Endodermal cell (in vitro differentiated cells): ENCODE results near the gene OR10A2. TPM values are rescaled to one million over a fixed set of nuclear protein-coding genes. Genes with fewer than 3 reads are reported as not detected.

Experiments used
- DNase-seq: peaks from one replicate; pipeline ENCODE4 v3.0.0-alpha.2; 2017
- H3K27ac ChIP-seq: 2 replicates; pipeline ENCODE4 v1.5.1; 2013; ENCODE audit warnings: mild to moderate bottlenecking, low read depth, low read length, moderate library complexity
- H3K27me3 ChIP-seq: 2 replicates; pipeline ENCODE4 v1.6.1; 2013; ENCODE audit warnings: mild to moderate bottlenecking, low read length, moderate library complexity; ENCODE audit not compliant: insufficient read depth, control insufficient read depth, poor library complexity, severe bottlenecking
- H3K36me3 ChIP-seq: 2 replicates; pipeline ENCODE4 v1.7.0; 2013; ENCODE audit warnings: mild to moderate bottlenecking, low read length, moderate library complexity; ENCODE audit not compliant: control insufficient read depth, insufficient read depth
- H3K4me1 ChIP-seq: one replicate; pipeline ENCODE4 v1.7.0; 2013; ENCODE audit warnings: low read length; ENCODE audit not compliant: control insufficient read depth, insufficient read depth
- H3K4me3 ChIP-seq: 2 replicates; pipeline ENCODE4 v1.5.1; 2013; ENCODE audit warnings: mild to moderate bottlenecking, low read length, moderate library complexity
- H3K9ac ChIP-seq: 2 replicates; pipeline ENCODE4 v1.6.1; 2013; ENCODE audit warnings: mild to moderate bottlenecking, low read length, moderate library complexity; ENCODE audit not compliant: poor library complexity, severe bottlenecking; ENCODE audit errors: extremely low read depth
- H3K9me3 ChIP-seq: 2 replicates; pipeline ENCODE4 v1.6.1; 2013; ENCODE audit warnings: mild to moderate bottlenecking, low read length, moderate library complexity; ENCODE audit not compliant: control insufficient read depth
- H3K27ac Mint-ChIP-seq: 2 replicates; pipeline ENCODE4 v1.8.0; 2020; ENCODE audit warnings: mixed read lengths
- H3K27me3 Mint-ChIP-seq: 2 replicates; pipeline ENCODE4 v1.8.0; 2021; ENCODE audit warnings: mild to moderate bottlenecking, mixed read lengths; ENCODE audit not compliant: insufficient read depth
- H3K36me3 Mint-ChIP-seq: 2 replicates; pipeline ENCODE4 v1.8.0; 2020; ENCODE audit warnings: low read depth, mixed read lengths
- H3K4me1 Mint-ChIP-seq: 2 replicates; pipeline ENCODE4 v1.8.0; 2020; ENCODE audit warnings: mixed read lengths
- H3K4me3 Mint-ChIP-seq: 2 replicates; pipeline ENCODE4 v1.8.0; 2020; ENCODE audit warnings: mild to moderate bottlenecking, moderate library complexity, mixed read lengths
- H3K9me3 Mint-ChIP-seq: 2 replicates; pipeline ENCODE4 v1.8.0; 2020; ENCODE audit warnings: mild to moderate bottlenecking, mixed read lengths
- WGBS, 2 experiments: methylation state at CpG; one replicate each; pipeline versions ENCODE4 v1.1.5 to v1.1.7; 2013; ENCODE audit warnings: missing lambda C conversion rate in 2 of 2, mixed read lengths in 1 of 2; ENCODE audit not compliant: insufficient coverage in 1 of 2, insufficient read length in 1 of 2; 5-methylcytosine and 5-hydroxymethylcytosine counted together
- total RNA-seq, 2 donors: library from RNA; stranded (reverse); fragmentation: NEBNext Ultra II Directional in 1 of 2; extraction: Animal tissue kit (Norgen Biotek cat#: 25700) in 1 of 2; gene quantifications; 2 replicates in 1 of 2; 3 replicates in 1 of 2; pipeline ENCODE4 v1.2.1, GENCODE V29; 2021
- TF ChIP-seq, protein P1 (sequence below): fragments of 200-600 bp; sonication (generic); conservative IDR thresholded peaks from 2 replicates; pipeline ENCODE4 v1.5.0; 2021; ENCODE audit warnings: antibody characterized with exemption, mild to moderate bottlenecking

Gene OR10A2
- total RNA-seq, 2 donors from 2014 or later = not detected

DNA sequence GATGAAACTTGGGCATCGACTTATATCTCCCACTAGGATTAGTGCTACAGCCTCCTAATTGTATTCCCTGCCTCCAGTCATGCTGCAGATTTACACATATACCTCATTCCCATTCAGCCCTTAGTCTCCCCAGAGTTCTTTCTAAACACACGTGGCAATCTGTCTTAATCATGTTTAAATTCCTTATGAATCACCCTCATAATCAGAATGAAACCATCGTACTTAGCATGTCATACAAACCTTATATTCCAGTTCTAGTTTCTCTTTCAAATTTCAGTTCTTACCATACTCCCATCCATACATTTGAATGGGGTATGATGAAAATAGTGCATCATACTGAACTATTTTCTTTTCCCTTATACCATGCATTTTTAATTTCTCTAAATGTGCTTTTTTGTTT is 6.0 kb upstream of the OR10A2 start:
- peaks cover 6% of the 10 kb centered on the region for H3K4me1 Mint-ChIP-seq
- H3K36me3 Mint-ChIP-seq = peaks cover 2% of the 10 kb centered on the region
- H3K27ac Mint-ChIP-seq = no peak overlapping the region
- Histone ChIP-seq H3K4me3 (no peak overlapping the region), H3K4me1 (no peaks in the 10 kb centered on the region), H3K9me3 (peaks cover 4% of the 10 kb centered on the region), H3K36me3 (no peaks in the 10 kb centered on the region), H3K9ac (no peak overlapping the region), H3K27me3 (no peaks in the 10 kb centered on the region), H3K27ac (no peak overlapping the region)
- TF ChIP-seq, protein P1, sequence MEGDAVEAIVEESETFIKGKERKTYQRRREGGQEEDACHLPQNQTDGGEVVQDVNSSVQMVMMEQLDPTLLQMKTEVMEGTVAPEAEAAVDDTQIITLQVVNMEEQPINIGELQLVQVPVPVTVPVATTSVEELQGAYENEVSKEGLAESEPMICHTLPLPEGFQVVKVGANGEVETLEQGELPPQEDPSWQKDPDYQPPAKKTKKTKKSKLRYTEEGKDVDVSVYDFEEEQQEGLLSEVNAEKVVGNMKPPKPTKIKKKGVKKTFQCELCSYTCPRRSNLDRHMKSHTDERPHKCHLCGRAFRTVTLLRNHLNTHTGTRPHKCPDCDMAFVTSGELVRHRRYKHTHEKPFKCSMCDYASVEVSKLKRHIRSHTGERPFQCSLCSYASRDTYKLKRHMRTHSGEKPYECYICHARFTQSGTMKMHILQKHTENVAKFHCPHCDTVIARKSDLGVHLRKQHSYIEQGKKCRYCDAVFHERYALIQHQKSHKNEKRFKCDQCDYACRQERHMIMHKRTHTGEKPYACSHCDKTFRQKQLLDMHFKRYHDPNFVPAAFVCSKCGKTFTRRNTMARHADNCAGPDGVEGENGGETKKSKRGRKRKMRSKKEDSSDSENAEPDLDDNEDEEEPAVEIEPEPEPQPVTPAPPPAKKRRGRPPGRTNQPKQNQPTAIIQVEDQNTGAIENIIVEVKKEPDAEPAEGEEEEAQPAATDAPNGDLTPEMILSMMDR = no peak
- H3K4me3 Mint-ChIP-seq = no peak overlapping the region
- H3K27me3 Mint-ChIP-seq = no peaks in the 10 kb centered on the region
- H3K9me3 Mint-ChIP-seq = peaks cover 36% of the 10 kb centered on the region
- 61 to 70% methylated on average over 2 to 3 of the region's 3 CpGs for WGBS, 2 experiments
- DNase-seq = no peak

DNA sequence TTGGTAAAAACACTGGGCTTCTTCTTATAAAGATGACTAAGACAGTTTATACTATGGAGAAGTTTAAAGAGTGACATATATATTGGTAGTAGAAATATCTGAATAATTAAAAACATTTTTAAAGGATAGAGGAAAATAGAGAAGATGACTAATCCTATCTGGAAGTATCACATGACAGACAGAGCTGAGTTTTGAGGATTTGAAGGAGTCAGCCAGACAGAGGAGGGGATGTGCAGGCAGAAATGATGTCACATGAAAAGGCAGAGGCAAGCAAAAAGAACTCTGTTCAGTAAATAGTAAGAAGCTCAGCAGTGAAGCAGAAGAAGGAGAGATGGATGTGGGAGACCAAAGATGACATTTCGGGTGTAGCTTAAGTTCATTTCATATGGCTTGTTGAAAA is 1.6 kb downstream of the OR10A2 start:
- Histone ChIP-seq H3K9me3 (no peaks in the 10 kb centered on the region), H3K9ac (no peak overlapping the region), H3K4me3 (no peak overlapping the region), H3K4me1 (no peaks in the 10 kb centered on the region), H3K36me3 (no peaks in the 10 kb centered on the region), H3K27ac (no peak overlapping the region), H3K27me3 (no peaks in the 10 kb centered on the region)
- no CpG with 5 or more reads among the region's 1 CpG for WGBS, 2 experiments
- TF ChIP-seq, protein P1 = no peak
- peaks cover 9% of the 10 kb centered on the region for H3K9me3 Mint-ChIP-seq
- no peak for DNase-seq
- H3K36me3 Mint-ChIP-seq = peaks cover 2% of the 10 kb centered on the region
- peaks cover 5% of the 10 kb centered on the region for H3K4me1 Mint-ChIP-seq
- H3K4me3 Mint-ChIP-seq = no peak overlapping the region
- H3K27ac Mint-ChIP-seq = no peak overlapping the region
- H3K27me3 Mint-ChIP-seq = no peaks in the 10 kb centered on the region

DNA sequence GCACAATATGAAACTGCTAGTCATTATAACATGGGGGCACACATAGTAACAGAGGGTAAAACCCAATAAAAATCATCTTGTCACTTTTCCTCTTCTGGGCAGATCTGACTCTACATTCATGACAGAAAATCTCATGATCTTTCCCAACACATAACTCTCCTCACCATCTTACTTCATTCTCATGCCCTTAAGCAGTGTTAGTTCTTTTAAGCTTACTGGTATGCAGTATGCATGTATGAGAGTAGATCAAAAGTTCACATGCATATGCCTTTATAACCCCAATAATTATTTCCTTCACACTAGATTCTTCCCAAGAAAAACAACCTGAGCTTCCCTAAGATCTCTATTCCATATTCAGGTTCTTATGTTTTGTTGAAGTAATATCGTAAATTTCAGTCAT is 8.4 kb downstream of the OR10A2 start:
- DNase-seq = no peak
- H3K36me3 ChIP-seq = no peaks in the 10 kb centered on the region
- 100% methylated on average over 1 of the region's 1 CpG; no CpG with 5 or more reads in 1 of the 2 experiments for WGBS, 2 experiments
- TF ChIP-seq, protein P1 = no peak
- no peak overlapping the region for H3K9ac ChIP-seq
- Mint-ChIP-seq H3K9me3 (no peaks in the 10 kb centered on the region), H3K4me1 (no peaks in the 10 kb centered on the region), H3K4me3 (no peak overlapping the region), H3K36me3 (no peaks in the 10 kb centered on the region), H3K27me3 (no peaks in the 10 kb centered on the region), H3K27ac (no peak overlapping the region)
- H3K4me3 ChIP-seq = no peak overlapping the region
- H3K9me3 ChIP-seq = no peaks in the 10 kb centered on the region
- H3K27me3 ChIP-seq = no peaks in the 10 kb centered on the region
- no peak overlapping the region for H3K27ac ChIP-seq
- H3K4me1 ChIP-seq = no peaks in the 10 kb centered on the region
